GM12892 (cell line): Measurements from ENCODE around the gene UTP14C.

Source experiments
- POLR2A ChIP-seq: IDR thresholded peaks from 2 replicates; pipeline ENCODE4 v1.6.1; 2011; ENCODE audit warnings: low read depth, low read length, control low read depth
- TAF1 ChIP-seq: IDR thresholded peaks from 2 replicates; pipeline ENCODE4 v1.6.1; 2011; ENCODE audit warnings: low read depth, mild to moderate bottlenecking, control low read depth, low read length, borderline replicate concordance

DNA sequence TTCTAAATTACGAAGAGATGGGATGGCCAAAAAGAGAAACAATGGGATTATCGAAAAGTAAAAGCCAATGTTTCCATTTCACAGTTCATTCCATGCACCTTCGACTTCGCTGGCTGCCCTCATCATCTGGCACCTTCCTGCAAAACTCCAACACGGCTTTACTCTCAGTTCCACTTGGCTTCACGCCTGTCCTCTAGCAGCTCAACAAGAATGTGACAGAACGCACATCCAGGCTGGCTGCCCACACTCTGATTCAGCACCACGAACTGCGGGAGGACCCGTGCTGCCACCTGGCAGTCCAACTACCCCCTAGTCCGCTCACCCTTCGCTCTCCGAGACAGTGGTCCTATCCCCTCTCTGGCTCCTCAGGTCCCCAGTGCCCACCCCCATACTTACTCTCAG lies 25.0 kb upstream of the UTP14C start:
- TF ChIP-seq TAF1 (no peak), POLR2A (no peak)
